Keratinocyte (primary cell): Measurements from ENCODE around the gene NRP1. TPM values are rescaled to one million over a fixed set of nuclear protein-coding genes. Genes with fewer than 3 reads are reported as not detected.
A peak's percentile ranks its signal among the peaks of the same experiment; 100 is the strongest.

Experiments
- DNase-seq: peaks from one replicate; pipeline ENCODE4 v3.0.0-alpha.2; 2011; ENCODE audit warnings: low read depth, missing footprints, low spot score
- FAIRE-seq: peaks from 2 replicates; lab custom pipeline; 2011; peaks lifted over from hg19 to GRCh38; lab: Jason Lieb, UNC
- H2AFZ ChIP-seq: 2 replicates; pipeline ENCODE4 v1.6.0; 2012; ENCODE audit warnings: low read length, control low read depth, inconsistent platforms; ENCODE audit not compliant: control insufficient read depth
- H3K27ac ChIP-seq: 2 replicates; pipeline ENCODE4 v1.5.1; 2011; ENCODE audit warnings: low read length; ENCODE audit not compliant: control insufficient read depth, insufficient read depth
- H3K27me3 ChIP-seq: 3 replicates; pipeline ENCODE4 v1.6.0; 2011; ENCODE audit warnings: low read length; ENCODE audit not compliant: control insufficient read depth, insufficient read depth; ENCODE audit errors: extremely low read depth
- H3K36me3 ChIP-seq, 2 experiments: 2 replicates in 1 of 2; 3 replicates in 1 of 2; pipeline ENCODE4 v1.5.1; 2011; ENCODE audit warnings: low read length in 2 of 2, mild to moderate bottlenecking in 1 of 2; ENCODE audit not compliant: control insufficient read depth in 2 of 2, insufficient read depth in 2 of 2; ENCODE audit errors: extremely low read depth in 1 of 2
- H3K4me1 ChIP-seq: 3 replicates; pipeline ENCODE4 v1.5.1; 2011; ENCODE audit warnings: low read length; ENCODE audit not compliant: control insufficient read depth, insufficient read depth; ENCODE audit errors: extremely low read depth
- H3K4me2 ChIP-seq: 3 replicates; pipeline ENCODE4 v1.6.0; 2011; ENCODE audit warnings: low read depth, low read length; ENCODE audit not compliant: control insufficient read depth, insufficient read depth; ENCODE audit errors: extremely low read depth
- H3K4me3 ChIP-seq, 3 experiments: fragments of 200-600 bp in 1 of 3; sonication (generic) in 1 of 3; 2 replicates in 2 of 3; 3 replicates in 1 of 3; pipeline ENCODE4 v1.5.1; 2011 to 2016; ENCODE audit warnings: low read length in 3 of 3, mild to moderate bottlenecking in 3 of 3, control low read depth in 2 of 3, inconsistent platforms in 1 of 3, low read depth in 1 of 3, mixed read lengths in 1 of 3, mixed run types in 1 of 3, moderate library complexity in 1 of 3; ENCODE audit not compliant: control insufficient read depth in 2 of 3, insufficient read depth in 2 of 3; ENCODE audit errors: extremely low read depth in 1 of 3
- H3K79me2 ChIP-seq: 2 replicates; pipeline ENCODE4 v1.6.0; 2012; ENCODE audit warnings: low read length; ENCODE audit not compliant: control insufficient read depth, insufficient read depth
- H3K9ac ChIP-seq: 3 replicates; pipeline ENCODE4 v1.6.0; 2011; ENCODE audit warnings: low read length; ENCODE audit not compliant: control insufficient read depth, insufficient read depth; ENCODE audit errors: extremely low read depth
- H3K9me1 ChIP-seq: 3 replicates; pipeline ENCODE4 v1.6.0; 2011; ENCODE audit warnings: low read length; ENCODE audit not compliant: control insufficient read depth, insufficient read depth; ENCODE audit errors: extremely low read depth
- H3K9me3 ChIP-seq: 2 replicates; pipeline ENCODE4 v1.5.1; 2012; ENCODE audit warnings: low read depth, low read length; ENCODE audit not compliant: control insufficient read depth
- H4K20me1 ChIP-seq: 3 replicates; pipeline ENCODE4 v1.6.0; 2011; ENCODE audit warnings: low read length; ENCODE audit not compliant: control insufficient read depth, insufficient read depth; ENCODE audit errors: extremely low read depth
- EZH2 ChIP-seq: IDR thresholded peaks from one replicate; pipeline ENCODE4 v1.6.1; 2012; ENCODE audit warnings: inconsistent platforms, mild to moderate bottlenecking, low read length, moderate library complexity
- dilution Hi-C: fragments of 300-500 bp; cut with MboI; formaldehyde crosslinking; loops from one replicate; pipeline ENCODE4 v1.7.0; 2020; ENCODE audit warnings: low sequenced_read_pairs; ENCODE audit not compliant: extremely low pct_ligation_motif_present
- polyA plus RNA-seq, 5 experiments: library from polyadenylated mRNA; depleted of rRNA in 3 of 5; stranded (reverse) in 3 of 5; stranded (forward) in 1 of 5; unstranded in 1 of 5; fragments of >200 nt; gene quantifications; 1 replicate in 1 of 5; 2 replicates in 3 of 5; 3 replicates in 1 of 5; pipeline versions ENCODE4 v1.2.1 to v1.2.3, GENCODE V29; 2011 to 2012; ENCODE audit warnings: missing spikeins in 2 of 5, low read depth in 1 of 5, low replicate concordance in 1 of 5
- TF ChIP-seq, protein P1 (sequence below), 3 experiments: IDR thresholded peaks in 1 of 3; conservative IDR thresholded peaks in 1 of 3; optimal IDR thresholded peaks in 1 of 3; 2 replicates in 2 of 3; 3 replicates in 1 of 3; pipeline versions ENCODE3 to v1.5.1; 2011; ENCODE audit warnings: low read length in 3 of 3, mild to moderate bottlenecking in 3 of 3, moderate library complexity in 2 of 3, control low read depth in 1 of 3, inconsistent platforms in 1 of 3; ENCODE audit not compliant: insufficient read depth in 2 of 3; ENCODE audit errors: extremely low read depth in 1 of 3

NRP1 gene
- polyA plus RNA-seq, 1 donor (not counting 4 experiments of a cell fraction or from before 2014, with no cell fraction given) = 36.2 TPM

DNA sequence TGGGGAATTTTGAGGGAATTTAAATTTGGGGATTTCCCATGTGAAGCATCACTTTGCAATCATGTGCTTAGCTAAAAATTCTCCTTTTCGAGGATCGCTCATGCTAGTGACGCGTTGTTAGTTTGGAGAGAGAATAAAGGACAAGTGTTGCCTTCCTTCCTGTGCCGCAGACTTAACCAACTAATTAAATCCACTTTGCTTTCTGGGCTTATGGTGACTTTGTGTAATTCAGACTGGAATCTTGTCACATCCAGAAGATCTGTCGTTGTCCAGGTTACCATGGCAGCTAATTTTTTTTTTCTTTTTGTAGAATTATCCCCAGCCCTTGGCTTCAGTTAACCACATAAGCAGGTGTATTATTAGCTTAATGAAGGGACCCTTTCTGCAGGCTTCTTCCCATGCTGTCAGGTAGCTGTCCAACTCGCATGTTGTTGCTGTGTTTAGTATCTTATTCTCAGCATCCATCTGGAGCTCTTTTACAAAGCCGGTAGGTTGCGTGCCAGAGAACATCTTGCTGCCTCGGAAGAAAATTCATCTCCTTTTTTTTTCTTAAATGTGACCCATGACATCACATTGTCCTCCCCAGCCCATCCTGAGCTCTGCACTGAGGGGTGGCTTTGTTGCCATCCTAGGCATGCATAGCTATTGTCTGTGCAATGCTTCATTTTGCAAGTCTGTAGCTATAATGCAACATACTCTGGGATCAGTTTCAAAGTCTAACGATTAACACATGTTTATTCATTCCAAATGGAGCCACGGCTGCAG lies 47.2 kb upstream of the NRP1 start:
- H3K79me2 ChIP-seq = no peaks in the 10 kb centered on the region
- H2AFZ ChIP-seq = no peak overlapping the region
- no peaks in the 10 kb centered on the region for H3K9me1 ChIP-seq
- TF ChIP-seq, protein P1, sequence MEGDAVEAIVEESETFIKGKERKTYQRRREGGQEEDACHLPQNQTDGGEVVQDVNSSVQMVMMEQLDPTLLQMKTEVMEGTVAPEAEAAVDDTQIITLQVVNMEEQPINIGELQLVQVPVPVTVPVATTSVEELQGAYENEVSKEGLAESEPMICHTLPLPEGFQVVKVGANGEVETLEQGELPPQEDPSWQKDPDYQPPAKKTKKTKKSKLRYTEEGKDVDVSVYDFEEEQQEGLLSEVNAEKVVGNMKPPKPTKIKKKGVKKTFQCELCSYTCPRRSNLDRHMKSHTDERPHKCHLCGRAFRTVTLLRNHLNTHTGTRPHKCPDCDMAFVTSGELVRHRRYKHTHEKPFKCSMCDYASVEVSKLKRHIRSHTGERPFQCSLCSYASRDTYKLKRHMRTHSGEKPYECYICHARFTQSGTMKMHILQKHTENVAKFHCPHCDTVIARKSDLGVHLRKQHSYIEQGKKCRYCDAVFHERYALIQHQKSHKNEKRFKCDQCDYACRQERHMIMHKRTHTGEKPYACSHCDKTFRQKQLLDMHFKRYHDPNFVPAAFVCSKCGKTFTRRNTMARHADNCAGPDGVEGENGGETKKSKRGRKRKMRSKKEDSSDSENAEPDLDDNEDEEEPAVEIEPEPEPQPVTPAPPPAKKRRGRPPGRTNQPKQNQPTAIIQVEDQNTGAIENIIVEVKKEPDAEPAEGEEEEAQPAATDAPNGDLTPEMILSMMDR (optimal IDR thresholded peaks at IDR 0.05 in 1 of 3, IDR thresholded peaks at IDR 0.05 in 1 of 3, conservative IDR thresholded peaks at IDR 0.05 in 1 of 3; ENCODE audit: extremely low read depth in 1 of 3, insufficient read depth in 2 of 3, low read length in 3 of 3) = no peak
- TF ChIP-seq EZH2 = no peak
- H3K27ac ChIP-seq = no peak overlapping the region
- H3K4me2 ChIP-seq = no peak overlapping the region
- no peaks in the 10 kb centered on the region for H3K27me3 ChIP-seq
- no peak for FAIRE-seq
- peaks cover 15% of the 10 kb centered on the region for H3K4me1 ChIP-seq
- H3K36me3 ChIP-seq = no peaks in the 10 kb centered on the region
- dilution Hi-C loops = no loop called here
- DNase-seq = no peak
- no peaks in the 10 kb centered on the region for H4K20me1 ChIP-seq
- no peak overlapping the region for H3K4me3 ChIP-seq
- H3K9me3 ChIP-seq = no peaks in the 10 kb centered on the region
- H3K9ac ChIP-seq = no peak overlapping the region

DNA sequence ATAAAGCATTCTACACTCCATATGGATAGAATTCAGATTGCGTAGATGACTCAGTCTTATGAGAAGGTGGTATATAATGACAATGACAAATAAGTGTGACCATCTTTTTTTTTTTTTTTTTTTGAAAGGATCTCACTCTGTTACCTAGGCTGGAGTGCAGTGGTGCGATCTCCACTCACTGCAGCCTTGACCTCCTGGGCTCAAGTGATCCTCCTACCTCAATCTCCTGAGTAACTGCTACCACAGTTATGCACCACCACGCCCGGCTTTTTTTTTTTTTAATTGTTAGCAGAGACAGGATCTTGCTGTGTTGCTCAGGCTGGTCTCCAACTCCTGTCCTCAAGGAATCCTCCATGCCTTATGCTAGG lies 43.2 kb upstream of the NRP1 start:
- Histone ChIP-seq H2AFZ (no peak overlapping the region), H3K4me3 (no peak overlapping the region), H4K20me1 (no peaks in the 10 kb centered on the region), H3K9me1 (no peaks in the 10 kb centered on the region), H3K36me3 (no peaks in the 10 kb centered on the region), H3K27ac (peak overlapping the region; percentile 53), H3K79me2 (no peaks in the 10 kb centered on the region), H3K4me2 (peak overlapping the region; percentile 50), H3K9me3 (no peaks in the 10 kb centered on the region), H3K4me1 (peaks cover 20% of the 10 kb centered on the region), H3K27me3 (no peaks in the 10 kb centered on the region), H3K9ac (no peak overlapping the region)
- TF ChIP-seq EZH2 = no peak
- TF ChIP-seq, protein P1 (optimal IDR thresholded peaks at IDR 0.05 in 1 of 3, IDR thresholded peaks at IDR 0.05 in 1 of 3, conservative IDR thresholded peaks at IDR 0.05 in 1 of 3; ENCODE audit: extremely low read depth in 1 of 3, insufficient read depth in 2 of 3, low read length in 3 of 3) = no peak
- no peak for DNase-seq
- dilution Hi-C loops = no loop called here
- FAIRE-seq = no peak
